Measurements from ENCODE around the gene ZNF462. TPM values are rescaled to one million over a fixed set of nuclear protein-coding genes. Genes with fewer than 3 reads are reported as not detected.

The ZNF462 gene
- total RNA-seq, 2 donors from 2014 or later, result 28.9 to 29.3 TPM

DNA sequence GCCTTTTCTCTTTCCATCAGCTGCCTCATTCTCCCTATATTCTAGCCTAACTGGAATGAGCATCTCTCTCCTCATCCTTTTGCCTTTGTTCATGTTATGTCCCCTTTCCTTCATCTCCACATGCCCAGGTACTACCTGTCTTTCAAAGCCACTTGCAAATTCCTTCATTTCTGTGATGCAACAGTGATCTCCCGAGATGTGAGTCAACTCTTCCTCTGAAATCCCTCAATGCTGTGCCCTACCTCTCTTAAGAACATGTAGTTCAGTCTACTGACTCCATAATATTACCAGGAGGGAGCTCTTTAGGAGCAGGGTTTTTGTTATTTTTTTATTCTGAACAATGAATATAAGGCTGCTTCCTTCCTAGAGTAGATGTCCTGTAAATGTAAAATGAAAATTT is 91.6 kb downstream of the ZNF462 start:
- H3K36me3 ChIP-seq, result no peaks in the 10 kb centered on the region
- no peaks in the 10 kb centered on the region for H3K27me3 ChIP-seq
- no peak overlapping the region for H3K9ac ChIP-seq (ENCODE audit: low read depth in 2 of 2, low read length in 2 of 2)
- no peaks in the 10 kb centered on the region for H3K4me1 ChIP-seq
- no peak for DNase-seq
- no peak overlapping the region for H3K4me3 ChIP-seq
- TF ChIP-seq, protein P1, sequence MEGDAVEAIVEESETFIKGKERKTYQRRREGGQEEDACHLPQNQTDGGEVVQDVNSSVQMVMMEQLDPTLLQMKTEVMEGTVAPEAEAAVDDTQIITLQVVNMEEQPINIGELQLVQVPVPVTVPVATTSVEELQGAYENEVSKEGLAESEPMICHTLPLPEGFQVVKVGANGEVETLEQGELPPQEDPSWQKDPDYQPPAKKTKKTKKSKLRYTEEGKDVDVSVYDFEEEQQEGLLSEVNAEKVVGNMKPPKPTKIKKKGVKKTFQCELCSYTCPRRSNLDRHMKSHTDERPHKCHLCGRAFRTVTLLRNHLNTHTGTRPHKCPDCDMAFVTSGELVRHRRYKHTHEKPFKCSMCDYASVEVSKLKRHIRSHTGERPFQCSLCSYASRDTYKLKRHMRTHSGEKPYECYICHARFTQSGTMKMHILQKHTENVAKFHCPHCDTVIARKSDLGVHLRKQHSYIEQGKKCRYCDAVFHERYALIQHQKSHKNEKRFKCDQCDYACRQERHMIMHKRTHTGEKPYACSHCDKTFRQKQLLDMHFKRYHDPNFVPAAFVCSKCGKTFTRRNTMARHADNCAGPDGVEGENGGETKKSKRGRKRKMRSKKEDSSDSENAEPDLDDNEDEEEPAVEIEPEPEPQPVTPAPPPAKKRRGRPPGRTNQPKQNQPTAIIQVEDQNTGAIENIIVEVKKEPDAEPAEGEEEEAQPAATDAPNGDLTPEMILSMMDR (IDR thresholded peaks at IDR 0.05), result no peak
- H3K9me3 ChIP-seq, result no peaks in the 10 kb centered on the region
- intact Hi-C loops (cut with DNase I), result no loop called here
- no peak overlapping the region for H3K27ac ChIP-seq

DNA sequence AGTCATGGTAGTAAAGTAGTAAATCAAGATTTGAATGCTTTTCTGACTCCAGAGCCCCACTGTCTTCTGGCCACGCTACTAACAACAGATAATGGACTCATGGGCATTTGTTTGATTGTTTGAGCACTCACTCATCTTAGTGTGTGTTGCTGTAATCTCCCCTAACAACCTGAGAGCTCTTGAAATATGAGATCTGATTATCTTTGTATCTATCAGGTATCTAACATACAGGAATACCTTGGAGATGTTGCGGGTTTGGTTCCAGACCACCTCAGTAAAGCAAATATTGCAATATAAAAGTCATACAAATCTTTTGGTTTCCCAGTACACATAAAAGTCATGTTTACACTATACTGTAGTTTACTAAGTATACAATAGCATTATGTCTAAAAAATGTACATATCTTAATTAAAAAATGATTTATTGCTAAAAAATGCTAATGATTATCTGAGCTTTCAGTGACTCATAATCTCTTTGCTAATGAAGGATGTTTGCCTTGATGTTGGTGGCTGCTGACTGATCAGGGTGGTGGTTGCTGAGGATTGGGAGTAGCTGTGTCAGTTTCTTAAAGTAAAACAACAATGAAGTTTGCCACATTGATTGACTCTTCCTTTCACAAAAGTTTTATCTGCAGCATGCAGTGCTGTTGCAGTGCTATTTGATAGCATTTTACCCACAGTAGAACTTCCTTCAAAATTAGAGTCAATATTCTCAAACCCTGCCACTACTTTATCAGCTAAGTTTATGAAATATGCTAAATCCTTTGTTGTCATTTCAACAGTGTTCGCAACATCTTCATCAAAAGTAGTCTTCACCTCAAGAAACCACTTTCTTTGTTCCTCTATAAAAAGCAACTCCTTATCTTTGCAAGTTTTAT is 92.2 kb downstream of the ZNF462 start:
- H3K36me3 ChIP-seq, result no peaks in the 10 kb centered on the region
- no peaks in the 10 kb centered on the region for H3K9me3 ChIP-seq
- H3K27me3 ChIP-seq, result no peaks in the 10 kb centered on the region
- no peak overlapping the region for H3K9ac ChIP-seq (ENCODE audit: low read depth in 2 of 2, low read length in 2 of 2)
- intact Hi-C loops (cut with DNase I), result no loop called here
- no peak overlapping the region for H3K4me3 ChIP-seq
- TF ChIP-seq, protein P1 (IDR thresholded peaks at IDR 0.05), result no peak
- DNase-seq, result no peak
- no peaks in the 10 kb centered on the region for H3K4me1 ChIP-seq
- H3K27ac ChIP-seq, result no peak overlapping the region

- TF ChIP-seq, protein P1 (IDR thresholded peaks at IDR 0.05), result no peak
- intact Hi-C loops (cut with DNase I), result no loop called here
- Histone ChIP-seq H3K9ac (ENCODE audit: low read depth in 2 of 2, low read length in 2 of 2) (no peak overlapping the region), H3K27ac (no peak overlapping the region), H3K9me3 (no peaks in the 10 kb centered on the region), H3K36me3 (no peaks in the 10 kb centered on the region), H3K27me3 (no peaks in the 10 kb centered on the region), H3K4me1 (no peaks in the 10 kb centered on the region), H3K4me3 (no peak overlapping the region)
- DNase-seq, result no peak
These were observed 94.0 kb downstream of the ZNF462 start for GRCh38 chr9:106956971-106957370.

GRCh38 chr9:106958955-106959657 is 96.1 kb downstream of the ZNF462 start:
- Histone ChIP-seq H3K4me1 (no peaks in the 10 kb centered on the region), H3K9me3 (no peaks in the 10 kb centered on the region), H3K27me3 (no peaks in the 10 kb centered on the region), H3K4me3 (no peak overlapping the region), H3K27ac (no peak overlapping the region), H3K36me3 (no peaks in the 10 kb centered on the region), H3K9ac (ENCODE audit: low read depth in 2 of 2, low read length in 2 of 2) (no peak overlapping the region)
- no peak for DNase-seq
- TF ChIP-seq, protein P1 (IDR thresholded peaks at IDR 0.05), result no peak
- intact Hi-C loops (cut with DNase I), result no loop called here

DNA sequence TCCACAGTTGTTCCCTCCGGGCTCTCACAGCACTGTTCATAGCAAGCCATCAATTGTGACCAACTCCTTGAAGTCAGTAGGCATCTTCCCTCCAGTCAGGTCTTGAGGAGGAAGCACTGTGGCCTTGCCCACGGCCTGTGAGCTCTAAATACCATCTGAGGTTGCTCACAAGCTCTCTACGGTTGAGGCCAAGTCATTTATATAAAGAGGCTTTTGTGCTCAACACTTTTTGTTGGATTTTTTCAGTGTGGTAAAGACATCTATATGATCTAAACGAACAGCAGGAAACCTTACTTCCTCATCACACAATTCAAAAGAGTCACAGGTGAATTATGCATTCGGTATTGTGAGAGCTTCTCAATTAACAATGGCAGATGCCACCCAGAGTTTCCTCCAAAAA is 97.3 kb downstream of the ZNF462 start:
- H3K27ac ChIP-seq, result no peak overlapping the region
- no peaks in the 10 kb centered on the region for H3K4me1 ChIP-seq

More for the DNA sequence above, 97.3 kb downstream of the ZNF462 start:
- Histone ChIP-seq H3K9me3 (no peaks in the 10 kb centered on the region), H3K9ac (ENCODE audit: low read depth in 2 of 2, low read length in 2 of 2) (no peak overlapping the region), H3K4me3 (no peak overlapping the region), H3K36me3 (no peaks in the 10 kb centered on the region), H3K27me3 (no peaks in the 10 kb centered on the region)
- intact Hi-C loops (cut with DNase I), result no loop called here
- no peak for DNase-seq
- TF ChIP-seq, protein P1 (IDR thresholded peaks at IDR 0.05), result no peak

All from colonic mucosa (tissue), 4 donors.